NB4 (cell line): ENCODE measurements around the gene CPHXL.

Source experiments
- CTCF ChIP-seq: IDR thresholded peaks from one replicate; pipeline ENCODE4 v1.5.1; 2012; ENCODE audit warnings: low read depth, low read length
- MYC ChIP-seq: IDR thresholded peaks from 2 replicates; pipeline ENCODE4 v1.6.1; 2011; ENCODE audit warnings: low read depth, low read length

- TF ChIP-seq CTCF (no peak), MYC (no peak)
These were observed 31.9 kb upstream of the CPHXL start for GRCh38 chr16:75758215-75758614.
